ENCODE measurements around the gene STK38.
A peak's percentile ranks its signal among the peaks of the same experiment; 100 is the strongest.

The STK38 gene

DNA sequence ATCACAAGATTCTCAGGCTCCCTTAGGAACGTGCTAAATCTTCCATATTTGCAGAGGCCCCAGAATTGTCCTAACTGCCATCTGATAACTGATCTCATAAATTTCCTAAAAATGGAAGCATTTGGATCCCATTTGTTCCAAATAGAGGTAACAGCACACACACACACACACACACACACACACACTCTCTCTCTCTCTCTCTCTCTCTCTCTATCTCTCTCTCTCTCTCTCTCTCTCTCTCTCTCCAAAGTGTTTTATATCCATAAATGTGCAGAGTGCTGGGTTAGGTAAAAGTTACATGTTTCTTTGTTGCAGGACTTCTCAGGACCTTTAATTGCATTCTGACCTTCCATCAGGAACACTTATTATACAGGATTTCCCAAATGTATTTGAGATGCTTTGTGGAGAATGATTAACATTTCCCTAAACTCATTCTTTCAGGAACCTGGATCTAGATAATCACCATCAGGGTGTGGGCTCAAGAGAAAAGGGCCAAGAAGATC is 8.5 kb upstream of the STK38 start:
- Histone ChIP-seq H3K4me1 (ENCODE audit: low read length) (peaks cover under 1% of the 10 kb centered on the region; the same call in 1 of the 2 replicates), H2AFZ (ENCODE audit: low read depth, low read length) (no peak overlapping the region), H3K27me3 (ENCODE audit: low read depth, low read length) (0 out of 2 replicates have a peak, but pooled peaks cover 4% of the 10 kb centered on the region), H3K36me3 (replicated peaks; ENCODE audit: low read depth, low read length) (no peaks in the 10 kb centered on the region), H3K9ac (ENCODE audit: low read length) (no peak overlapping the region), H3K4me3 (ENCODE audit: low read length) (no peak overlapping the region), H3K9me3 (ENCODE audit: insufficient read depth, low read length) (no peaks in the 10 kb centered on the region), H3K4me2 (ENCODE audit: low read length) (no peak overlapping the region), H3K79me2 (ENCODE audit: low read length) (no peaks in the 10 kb centered on the region), H4K20me1 (ENCODE audit: insufficient read depth, low read length) (no peaks in the 10 kb centered on the region), H3K27ac (ENCODE audit: low read length) (no peak overlapping the region)
- TF ChIP-seq EZH2phosphoT487 (IDR thresholded peaks at IDR 0.05; ENCODE audit: low read depth) = no peak
- TF ChIP-seq, protein P1, sequence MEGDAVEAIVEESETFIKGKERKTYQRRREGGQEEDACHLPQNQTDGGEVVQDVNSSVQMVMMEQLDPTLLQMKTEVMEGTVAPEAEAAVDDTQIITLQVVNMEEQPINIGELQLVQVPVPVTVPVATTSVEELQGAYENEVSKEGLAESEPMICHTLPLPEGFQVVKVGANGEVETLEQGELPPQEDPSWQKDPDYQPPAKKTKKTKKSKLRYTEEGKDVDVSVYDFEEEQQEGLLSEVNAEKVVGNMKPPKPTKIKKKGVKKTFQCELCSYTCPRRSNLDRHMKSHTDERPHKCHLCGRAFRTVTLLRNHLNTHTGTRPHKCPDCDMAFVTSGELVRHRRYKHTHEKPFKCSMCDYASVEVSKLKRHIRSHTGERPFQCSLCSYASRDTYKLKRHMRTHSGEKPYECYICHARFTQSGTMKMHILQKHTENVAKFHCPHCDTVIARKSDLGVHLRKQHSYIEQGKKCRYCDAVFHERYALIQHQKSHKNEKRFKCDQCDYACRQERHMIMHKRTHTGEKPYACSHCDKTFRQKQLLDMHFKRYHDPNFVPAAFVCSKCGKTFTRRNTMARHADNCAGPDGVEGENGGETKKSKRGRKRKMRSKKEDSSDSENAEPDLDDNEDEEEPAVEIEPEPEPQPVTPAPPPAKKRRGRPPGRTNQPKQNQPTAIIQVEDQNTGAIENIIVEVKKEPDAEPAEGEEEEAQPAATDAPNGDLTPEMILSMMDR (IDR thresholded peaks at IDR 0.05; ENCODE audit: low read depth, low read length) = no peak

DNA sequence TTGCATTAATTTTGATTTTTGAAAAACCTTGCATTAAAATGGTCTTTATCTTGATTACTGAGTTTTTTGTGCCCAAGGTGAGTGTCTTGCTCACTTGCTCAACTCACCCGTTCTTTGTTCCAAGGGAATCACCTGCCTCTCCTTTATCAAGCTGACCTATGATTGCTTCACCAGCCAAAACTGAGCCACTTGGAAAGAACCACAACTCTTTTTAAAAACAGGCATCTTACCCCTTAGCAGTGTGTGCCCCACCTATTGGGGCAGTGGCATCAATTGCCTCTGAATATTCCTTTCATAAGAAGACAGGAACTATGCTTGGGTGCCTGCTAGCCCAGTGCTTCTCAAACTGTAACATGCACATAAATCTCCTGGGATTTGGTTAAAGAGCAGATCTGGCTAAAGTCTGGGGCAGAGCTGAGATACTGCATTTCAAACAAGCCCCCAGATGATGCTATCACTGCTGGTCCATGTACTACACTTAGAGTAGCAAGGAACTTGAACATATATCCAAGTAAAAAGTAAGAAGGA is 3.3 kb upstream of the STK38 start:
- no peak overlapping the region for H3K4me2 ChIP-seq (ENCODE audit: low read length)
- H3K9ac ChIP-seq (ENCODE audit: low read length) = no peak overlapping the region
- peaks cover 21% of the 10 kb centered on the region for H3K4me1 ChIP-seq (ENCODE audit: low read length)

DNA sequence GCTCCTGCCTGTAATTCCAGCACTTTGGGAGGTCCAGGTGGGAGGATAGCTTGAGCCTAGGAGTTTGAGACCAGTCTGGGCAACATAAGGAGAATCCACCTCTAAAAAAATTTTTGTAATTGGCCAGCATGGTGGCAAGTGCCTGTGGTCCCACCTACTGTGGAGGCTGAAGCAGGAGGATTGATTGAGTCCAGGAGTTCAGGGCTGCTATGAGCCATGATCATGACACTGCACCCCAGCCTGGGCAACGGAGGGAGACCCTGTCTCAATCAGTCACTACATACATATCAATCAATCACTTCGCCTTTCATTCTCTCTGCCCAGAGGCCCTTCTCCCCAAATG is 1.1 kb upstream of the STK38 start:
- Histone ChIP-seq H3K27me3 (ENCODE audit: low read depth, low read length) (no peaks in the 10 kb centered on the region), H3K36me3 (replicated peaks; ENCODE audit: low read depth, low read length) (no peaks in the 10 kb centered on the region), H3K79me2 (ENCODE audit: low read length) (peaks cover 17% of the 10 kb centered on the region), H3K4me1 (ENCODE audit: low read length) (peaks cover 22% of the 10 kb centered on the region), H4K20me1 (ENCODE audit: insufficient read depth, low read length) (no peaks in the 10 kb centered on the region), H3K4me3 (ENCODE audit: low read length) (no peak overlapping the region), H3K9ac (ENCODE audit: low read length) (no peak overlapping the region), H3K27ac (ENCODE audit: low read length) (no peak overlapping the region), H3K4me2 (ENCODE audit: low read length) (no peak overlapping the region), H3K9me3 (ENCODE audit: insufficient read depth, low read length) (no peaks in the 10 kb centered on the region), H2AFZ (ENCODE audit: low read depth, low read length) (peak overlapping the region; percentile 88)
- TF ChIP-seq EZH2phosphoT487 (IDR thresholded peaks at IDR 0.05; ENCODE audit: low read depth) = no peak
- TF ChIP-seq, protein P1 (IDR thresholded peaks at IDR 0.05; ENCODE audit: low read depth, low read length) = no peak

More for the DNA sequence above, 3.3 kb upstream of the STK38 start:
- Histone ChIP-seq H4K20me1 (ENCODE audit: insufficient read depth, low read length) (no peaks in the 10 kb centered on the region), H3K79me2 (ENCODE audit: low read length) (peaks cover 11% of the 10 kb centered on the region), H3K9me3 (ENCODE audit: insufficient read depth, low read length) (no peaks in the 10 kb centered on the region), H3K4me3 (ENCODE audit: low read length) (no peak overlapping the region), H3K27me3 (ENCODE audit: low read depth, low read length) (no peaks in the 10 kb centered on the region), H3K36me3 (replicated peaks; ENCODE audit: low read depth, low read length) (no peaks in the 10 kb centered on the region), H3K27ac (ENCODE audit: low read length) (no peak overlapping the region), H2AFZ (ENCODE audit: low read depth, low read length) (no peak overlapping the region)
- no peak for TF ChIP-seq EZH2phosphoT487 (IDR thresholded peaks at IDR 0.05; ENCODE audit: low read depth)
- TF ChIP-seq, protein P1 (IDR thresholded peaks at IDR 0.05; ENCODE audit: low read depth, low read length) = no peak

DNA sequence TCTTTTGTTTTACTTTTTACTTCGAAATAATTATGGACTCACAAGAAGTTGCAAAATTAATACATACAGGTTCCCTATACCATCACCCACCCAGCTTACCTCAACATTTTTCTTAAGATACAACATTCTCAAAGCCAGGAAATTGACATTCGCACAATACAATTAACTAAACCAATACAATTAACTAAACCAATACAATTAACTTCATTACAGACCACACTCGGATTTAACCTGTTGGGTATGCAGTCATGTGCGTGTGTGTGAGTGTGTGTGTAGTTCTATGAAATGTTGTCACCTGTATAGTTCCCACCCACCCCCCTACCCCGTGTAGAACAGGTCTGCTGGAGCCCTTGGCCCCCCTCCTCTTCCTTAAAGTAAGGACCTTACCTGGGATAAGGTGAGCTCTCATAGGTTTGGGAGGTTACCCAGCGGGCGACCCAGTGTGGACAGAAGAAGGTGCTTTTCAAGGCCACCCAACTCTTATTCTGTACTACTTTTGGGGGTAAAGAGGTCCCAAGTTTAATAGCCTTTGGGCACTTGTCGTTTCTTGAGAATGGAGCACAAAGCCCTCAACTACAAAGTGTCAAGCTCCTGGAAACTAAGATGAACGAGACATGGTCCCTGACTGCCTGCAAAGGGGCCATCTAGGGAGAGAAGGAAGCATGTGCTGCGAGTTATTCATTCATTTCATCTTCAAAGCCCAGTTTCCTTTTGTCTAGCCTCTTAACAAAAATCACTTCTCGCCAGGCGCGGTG is 544 bp upstream of the STK38 start:
- no peak for TF ChIP-seq EZH2phosphoT487 (IDR thresholded peaks at IDR 0.05; ENCODE audit: low read depth)
- TF ChIP-seq, protein P1 (IDR thresholded peaks at IDR 0.05; ENCODE audit: low read depth, low read length) = no peak
- Histone ChIP-seq H3K9me3 (ENCODE audit: insufficient read depth, low read length) (no peaks in the 10 kb centered on the region), H3K36me3 (replicated peaks; ENCODE audit: low read depth, low read length) (no peaks in the 10 kb centered on the region), H3K27me3 (ENCODE audit: low read depth, low read length) (no peaks in the 10 kb centered on the region), H3K4me1 (ENCODE audit: low read length) (peaks cover 22% of the 10 kb centered on the region), H3K79me2 (ENCODE audit: low read length) (peaks cover 17% of the 10 kb centered on the region), H3K4me2 (ENCODE audit: low read length) (peak overlapping the region; percentile 91), H3K27ac (ENCODE audit: low read length) (no peak overlapping the region), H4K20me1 (ENCODE audit: insufficient read depth, low read length) (no peaks in the 10 kb centered on the region), H3K4me3 (ENCODE audit: low read length) (peak overlapping the region; percentile 84), H2AFZ (ENCODE audit: low read depth, low read length) (peak overlapping the region; percentile 88), H3K9ac (ENCODE audit: low read length) (peak overlapping the region; percentile 92; the same call in 1 of the 2 replicates)

Data from OCI-LY3 (cell line).